GM23248 (cell line): Measurements from ENCODE around the gene NTNG1.

Experiments
- EZH2 ChIP-seq: fragments of 200-600 bp; sonication (generic); IDR thresholded peaks from 2 replicates; pipeline ENCODE4 v1.6.1; 2018; ENCODE audit warnings: antibody characterized with exemption, mild to moderate bottlenecking; ENCODE audit not compliant: insufficient read depth, poor library complexity, severe bottlenecking
- EZH2phosphoT487 ChIP-seq: fragments of 200-600 bp; sonication (generic); IDR thresholded peaks from 2 replicates; pipeline ENCODE4 v1.6.1; 2018; ENCODE audit warnings: antibody characterized with exemption, moderate library complexity, mild to moderate bottlenecking, low read depth; ENCODE audit not compliant: insufficient read depth

DNA sequence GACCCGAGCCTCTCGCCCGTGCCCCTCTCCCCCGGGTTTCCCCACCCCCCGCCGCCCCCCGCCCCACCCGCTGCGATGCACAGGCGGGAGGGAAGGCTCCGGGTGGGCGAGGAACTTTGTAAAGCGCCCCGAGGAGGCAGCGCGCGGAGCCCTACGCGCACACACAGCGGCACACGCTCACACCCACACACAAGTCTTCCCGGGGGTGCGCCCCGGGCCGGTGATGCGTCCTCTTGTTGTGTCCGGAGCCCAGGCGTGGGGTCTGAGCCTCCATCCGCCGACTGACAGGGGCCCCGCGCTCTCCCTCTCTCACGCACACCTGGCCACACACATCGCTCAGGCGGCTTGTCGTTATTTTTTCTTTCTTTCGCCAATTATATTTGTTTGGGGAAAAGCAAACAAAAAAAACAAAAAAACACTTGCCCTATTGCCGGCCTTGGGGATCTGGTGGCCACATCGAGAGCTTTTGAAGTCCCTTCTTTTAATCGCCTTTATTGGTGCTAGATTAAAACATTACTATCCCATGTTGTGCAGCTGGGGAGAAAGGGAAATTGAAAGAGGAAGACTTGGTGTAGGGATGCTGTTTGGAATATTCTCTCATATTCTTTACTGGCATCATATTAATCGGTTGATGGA is 770 bp downstream of the NTNG1 start:
- no peak for TF ChIP-seq EZH2
- no peak for TF ChIP-seq EZH2phosphoT487
